H9 (cell line): ENCODE results near the gene ITGA4. TPM values are rescaled to one million over a fixed set of nuclear protein-coding genes. Genes with fewer than 3 reads are reported as not detected.

Experiments
- DNase-seq: peaks from one replicate; pipeline ENCODE4 v3.0.0-alpha.2; 2017
- H2AFZ ChIP-seq: one replicate; pipeline ENCODE4 v1.6.1; 2013; ENCODE audit warnings: mild to moderate bottlenecking, low read length, control low read depth, moderate library complexity
- H2AK5ac ChIP-seq: 2 replicates; pipeline ENCODE4 v1.6.1; 2013; ENCODE audit warnings: low read length, control low read depth, mixed read lengths; ENCODE audit not compliant: insufficient read length
- H2BK120ac ChIP-seq: one replicate; pipeline ENCODE4 v1.6.1; 2013; ENCODE audit warnings: low read depth, mild to moderate bottlenecking, low read length, control low read depth, inconsistent platforms; ENCODE audit not compliant: poor library complexity, severe bottlenecking
- H2BK12ac ChIP-seq: 2 replicates; pipeline ENCODE4 v1.6.1; 2013; ENCODE audit warnings: low read length, control low read depth, mixed read lengths, low read depth; ENCODE audit not compliant: insufficient read length
- H2BK15ac ChIP-seq: 2 replicates; pipeline ENCODE4 v1.6.1; 2013; ENCODE audit warnings: low read depth, low read length, control low read depth
- H2BK20ac ChIP-seq: one replicate; pipeline ENCODE4 v1.6.1; 2013; ENCODE audit warnings: low read depth, mild to moderate bottlenecking, low read length, control low read depth, inconsistent platforms; ENCODE audit not compliant: poor library complexity, severe bottlenecking
- H2BK5ac ChIP-seq: 2 replicates; pipeline ENCODE4 v1.6.1; 2013; ENCODE audit warnings: low read length, control low read depth, mixed read lengths; ENCODE audit not compliant: insufficient read length
- H3K14ac ChIP-seq: 2 replicates; pipeline ENCODE4 v1.6.1; 2013; ENCODE audit warnings: low read length, control low read depth; ENCODE audit not compliant: insufficient read depth
- H3K18ac ChIP-seq: 2 replicates; pipeline ENCODE4 v1.6.1; 2013; ENCODE audit warnings: low read depth, mild to moderate bottlenecking, mixed read lengths, low read length, control low read depth; ENCODE audit not compliant: insufficient read length
- H3K23ac ChIP-seq: 2 replicates; pipeline ENCODE4 v1.6.1; 2013; ENCODE audit warnings: low read length, control low read depth, mixed read lengths, low read depth; ENCODE audit not compliant: insufficient read length
- H3K23me2 ChIP-seq: 2 replicates; pipeline ENCODE4 v1.6.1; 2013; ENCODE audit warnings: low read depth, mild to moderate bottlenecking, mixed read lengths, low read length, control low read depth; ENCODE audit not compliant: insufficient read length, poor library complexity, severe bottlenecking
- H3K27ac ChIP-seq: 2 replicates; pipeline ENCODE4 v1.5.1; 2013; ENCODE audit warnings: low read length, control low read depth, mixed read lengths, low read depth; ENCODE audit not compliant: insufficient read length
- H3K27me3 ChIP-seq: 2 replicates; pipeline ENCODE4 v1.6.1; 2013; ENCODE audit warnings: low read length, control low read depth, inconsistent platforms; ENCODE audit not compliant: insufficient read depth
- H3K4ac ChIP-seq: 2 replicates; pipeline ENCODE4 v1.6.1; 2013; ENCODE audit warnings: low read depth, mild to moderate bottlenecking, control low read depth, inconsistent platforms, low read length, moderate library complexity
- H3K4me1 ChIP-seq: 2 replicates; pipeline ENCODE4 v1.6.1; 2013; ENCODE audit warnings: low read length, control low read depth, inconsistent platforms; ENCODE audit not compliant: insufficient read depth
- H3K4me2 ChIP-seq: 2 replicates; pipeline ENCODE4 v1.6.1; 2013; ENCODE audit warnings: low read length, control low read depth, mixed read lengths; ENCODE audit not compliant: insufficient read length, insufficient read depth
- H3K56ac ChIP-seq: 2 replicates; pipeline ENCODE4 v1.6.1; 2013; ENCODE audit warnings: low read depth, mild to moderate bottlenecking, mixed read lengths, low read length, control low read depth; ENCODE audit not compliant: insufficient read length
- H3K79me1 ChIP-seq: 2 replicates; pipeline ENCODE4 v1.6.1; 2013; ENCODE audit warnings: low read depth, mild to moderate bottlenecking, moderate library complexity, low read length, control low read depth, inconsistent platforms; ENCODE audit not compliant: insufficient read depth, poor library complexity, severe bottlenecking
- H3K79me2 ChIP-seq: 2 replicates; pipeline ENCODE4 v1.6.1; 2013; ENCODE audit warnings: low read length, control low read depth, inconsistent platforms; ENCODE audit not compliant: insufficient read depth
- H3K9ac ChIP-seq: 2 replicates; pipeline ENCODE4 v1.6.1; 2013; ENCODE audit warnings: low read length, control low read depth, mixed read lengths; ENCODE audit not compliant: insufficient read length; ENCODE audit errors: extremely low read depth
- H3K9me3 ChIP-seq: one replicate; pipeline ENCODE4 v1.6.1; 2013; ENCODE audit warnings: low read depth, low read length, inconsistent platforms; ENCODE audit not compliant: control insufficient read depth
- H3T11ph ChIP-seq: one replicate; pipeline ENCODE4 v1.6.1; 2013; ENCODE audit warnings: mild to moderate bottlenecking, low read length, control low read depth, inconsistent platforms
- H4K20me1 ChIP-seq: one replicate; pipeline ENCODE4 v1.6.1; 2013; ENCODE audit not compliant: control insufficient read depth, insufficient read length, insufficient read depth
- H4K5ac ChIP-seq: 2 replicates; pipeline ENCODE4 v1.6.1; 2013; ENCODE audit warnings: low read depth, mild to moderate bottlenecking, mixed read lengths, low read length, control low read depth; ENCODE audit not compliant: insufficient read length
- H4K8ac ChIP-seq: replicated peaks from 2 replicates; pipeline ENCODE4 v1.6.1; 2013; ENCODE audit warnings: low read length, control low read depth, mixed read lengths, low read depth; ENCODE audit not compliant: insufficient read length
- H4K91ac ChIP-seq: 2 replicates; pipeline ENCODE4 v1.6.1; 2013; ENCODE audit warnings: low read depth, mild to moderate bottlenecking, moderate library complexity, mixed read lengths, low read length, control low read depth; ENCODE audit not compliant: insufficient read length
- H3K27ac Mint-ChIP-seq, 3 experiments: 2 replicates in 2 of 3; 3 replicates in 1 of 3; pipeline ENCODE4 v1.8.0; 2020 to 2021; ENCODE audit warnings: mixed read lengths in 3 of 3, mild to moderate bottlenecking in 1 of 3, moderate library complexity in 1 of 3
- H3K27me3 Mint-ChIP-seq: 2 replicates; pipeline ENCODE4 v1.8.0; 2021; ENCODE audit warnings: low read depth, mild to moderate bottlenecking, moderate library complexity, mixed read lengths
- H3K36me3 Mint-ChIP-seq, 3 experiments: 2 replicates in 2 of 3; 3 replicates in 1 of 3; pipeline ENCODE4 v1.8.0; 2020 to 2021; ENCODE audit warnings: low read depth in 3 of 3, mixed read lengths in 3 of 3; ENCODE audit not compliant: insufficient read depth in 1 of 3
- H3K4me1 Mint-ChIP-seq, 2 experiments: 2 replicates each; pipeline ENCODE4 v1.8.0; 2020; ENCODE audit warnings: mixed read lengths in 2 of 2
- H3K4me3 Mint-ChIP-seq, 2 experiments: 2 replicates in 1 of 2; 3 replicates in 1 of 2; pipeline ENCODE4 v1.8.0; 2020 to 2021; ENCODE audit warnings: mild to moderate bottlenecking in 2 of 2, mixed read lengths in 2 of 2, moderate library complexity in 1 of 2
- H3K9me3 Mint-ChIP-seq, 2 experiments: 2 replicates in 1 of 2; 3 replicates in 1 of 2; pipeline ENCODE4 v1.8.0; 2020; ENCODE audit warnings: mild to moderate bottlenecking in 2 of 2, mixed read lengths in 2 of 2, moderate library complexity in 1 of 2
- WGBS: extraction: QIAGEN DNeasy Blood & Tissue Kit; methylation state at CpG from one replicate; pipeline ENCODE4 v1.1.7; 2013; ENCODE audit warnings: missing lambda C conversion rate, low lambda C conversion rate, mixed read lengths; ENCODE audit not compliant: insufficient read length; ENCODE audit errors: extremely low coverage; 5-methylcytosine and 5-hydroxymethylcytosine counted together
- total RNA-seq: library from RNA; stranded (reverse); gene quantifications from 2 replicates; pipeline ENCODE4 v1.2.1, GENCODE V29; 2021
- TF ChIP-seq, protein P1 (sequence below): fragments of 200-600 bp; sonication (generic); conservative IDR thresholded peaks from 3 replicates; pipeline ENCODE4 v1.8.0; 2021; ENCODE audit warnings: antibody characterized with exemption, mild to moderate bottlenecking

ITGA4 gene
- total RNA-seq, 1 experiment from 2014 or later = 1.3 TPM

- Mint-ChIP-seq H3K4me1 (peaks cover 8 to 9% of the 10 kb centered on the region in 2 experiments), H3K4me3 (no peak overlapping the region), H3K9me3 (no peaks in the 10 kb centered on the region), H3K27me3 (no peaks in the 10 kb centered on the region; the same call in 1 of the 2 replicates), H3K36me3 (no peaks in the 10 kb centered on the region), H3K27ac (no peak overlapping the region)
- no peak overlapping the region for H3K4ac ChIP-seq
- no peak overlapping the region for H2BK20ac ChIP-seq
- no peak for DNase-seq
- H3T11ph ChIP-seq = no peak overlapping the region
- H4K91ac ChIP-seq = no peak overlapping the region
- no peak overlapping the region for H3K9ac ChIP-seq
- H2AFZ ChIP-seq = no peak overlapping the region
- no peak overlapping the region for H2AK5ac ChIP-seq
- TF ChIP-seq, protein P1, sequence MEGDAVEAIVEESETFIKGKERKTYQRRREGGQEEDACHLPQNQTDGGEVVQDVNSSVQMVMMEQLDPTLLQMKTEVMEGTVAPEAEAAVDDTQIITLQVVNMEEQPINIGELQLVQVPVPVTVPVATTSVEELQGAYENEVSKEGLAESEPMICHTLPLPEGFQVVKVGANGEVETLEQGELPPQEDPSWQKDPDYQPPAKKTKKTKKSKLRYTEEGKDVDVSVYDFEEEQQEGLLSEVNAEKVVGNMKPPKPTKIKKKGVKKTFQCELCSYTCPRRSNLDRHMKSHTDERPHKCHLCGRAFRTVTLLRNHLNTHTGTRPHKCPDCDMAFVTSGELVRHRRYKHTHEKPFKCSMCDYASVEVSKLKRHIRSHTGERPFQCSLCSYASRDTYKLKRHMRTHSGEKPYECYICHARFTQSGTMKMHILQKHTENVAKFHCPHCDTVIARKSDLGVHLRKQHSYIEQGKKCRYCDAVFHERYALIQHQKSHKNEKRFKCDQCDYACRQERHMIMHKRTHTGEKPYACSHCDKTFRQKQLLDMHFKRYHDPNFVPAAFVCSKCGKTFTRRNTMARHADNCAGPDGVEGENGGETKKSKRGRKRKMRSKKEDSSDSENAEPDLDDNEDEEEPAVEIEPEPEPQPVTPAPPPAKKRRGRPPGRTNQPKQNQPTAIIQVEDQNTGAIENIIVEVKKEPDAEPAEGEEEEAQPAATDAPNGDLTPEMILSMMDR = no peak
- no peak overlapping the region for H2BK5ac ChIP-seq
- H3K4me2 ChIP-seq = no peak overlapping the region
- H3K9me3 ChIP-seq = no peaks in the 10 kb centered on the region
- H3K27me3 ChIP-seq = no peaks in the 10 kb centered on the region
- H3K79me1 ChIP-seq = no peaks in the 10 kb centered on the region
- no peak overlapping the region for H2BK15ac ChIP-seq
- H3K56ac ChIP-seq = no peak overlapping the region
- H3K4me1 ChIP-seq = no peaks in the 10 kb centered on the region
- H2BK12ac ChIP-seq = no peak overlapping the region
- H3K18ac ChIP-seq = no peak overlapping the region
- no peak overlapping the region for H2BK120ac ChIP-seq
- H3K23ac ChIP-seq = no peak overlapping the region
- no peaks in the 10 kb centered on the region for H4K20me1 ChIP-seq
- no peak overlapping the region for H3K14ac ChIP-seq
- no peak overlapping the region for H4K5ac ChIP-seq
- WGBS = no CpG with 5 or more reads among the region's 3 CpGs
- no peak overlapping the region for H3K27ac ChIP-seq
- no peak overlapping the region for H4K8ac ChIP-seq
- H3K79me2 ChIP-seq = no peaks in the 10 kb centered on the region
- no peaks in the 10 kb centered on the region for H3K23me2 ChIP-seq
Measured at GRCh38 chr2:181471226-181471625, 14.0 kb downstream of the ITGA4 start.
